ENCODE data around the gene LRRC75A. TPM values are rescaled to one million over a fixed set of nuclear protein-coding genes. Genes with fewer than 3 reads are reported as not detected.

Gene LRRC75A
- total RNA-seq, 1 donor, result 1.4 TPM

- H2AFZ ChIP-seq (ENCODE audit: low read length), result no peak overlapping the region
- H3K4me1 ChIP-seq (ENCODE audit: insufficient read depth, low read length), result peaks cover 10% of the 10 kb centered on the region
- H3K4me3 ChIP-seq (ENCODE audit: insufficient read depth, low read length), result no peak overlapping the region
- no peak for DNase-seq (ENCODE audit: insufficient read length, low spot score, missing footprints)
- no peaks in the 10 kb centered on the region for H3K36me3 ChIP-seq (ENCODE audit: insufficient read depth, low read length)
- no peak overlapping the region for H3K27ac ChIP-seq (ENCODE audit: low read depth, low read length)
- no peaks in the 10 kb centered on the region for H3K9me3 ChIP-seq (ENCODE audit: low read depth, low read length)
- no peak for TF ChIP-seq CTCF (IDR thresholded peaks at IDR 0.05; ENCODE audit: extremely low read depth, low read depth, low read length)
- H3K4me2 ChIP-seq (ENCODE audit: insufficient read depth, low read length), result no peak overlapping the region
- no peaks in the 10 kb centered on the region for H3K27me3 ChIP-seq (ENCODE audit: insufficient read depth, low read length)
- H3K79me2 ChIP-seq (ENCODE audit: insufficient read depth, low read length), result no peaks in the 10 kb centered on the region
- H4K20me1 ChIP-seq (ENCODE audit: insufficient read depth, low read length), result no peaks in the 10 kb centered on the region
Observed at GRCh38 chr17:16475179-16475704, 16.8 kb downstream of the LRRC75A start.

GRCh38 chr17:16474012-16474725 is 17.8 kb downstream of the LRRC75A start:
- DNase-seq (ENCODE audit: insufficient read length, low spot score, missing footprints), result peak; percentile 30
- TF ChIP-seq CTCF (IDR thresholded peaks at IDR 0.05; ENCODE audit: extremely low read depth, low read depth, low read length), result no peak
- no peak overlapping the region for H3K4me2 ChIP-seq (ENCODE audit: insufficient read depth, low read length)

GRCh38 chr17:16473044-16474011 is 18.7 kb downstream of the LRRC75A start:
- H3K36me3 ChIP-seq (ENCODE audit: insufficient read depth, low read length), result no peaks in the 10 kb centered on the region
- DNase-seq (ENCODE audit: insufficient read length, low spot score, missing footprints), result peak; percentile 66
- H3K4me1 ChIP-seq (ENCODE audit: insufficient read depth, low read length), result peaks cover 10% of the 10 kb centered on the region
- no peaks in the 10 kb centered on the region for H3K9me3 ChIP-seq (ENCODE audit: low read depth, low read length)
- H3K27ac ChIP-seq (ENCODE audit: low read depth, low read length), result no peak overlapping the region
- no peaks in the 10 kb centered on the region for H4K20me1 ChIP-seq (ENCODE audit: insufficient read depth, low read length)
- no peaks in the 10 kb centered on the region for H3K27me3 ChIP-seq (ENCODE audit: insufficient read depth, low read length)
- no peak overlapping the region for H2AFZ ChIP-seq (ENCODE audit: low read length)
- no peak overlapping the region for H3K4me2 ChIP-seq (ENCODE audit: insufficient read depth, low read length)
- H3K4me3 ChIP-seq (ENCODE audit: insufficient read depth, low read length), result no peak overlapping the region
- TF ChIP-seq CTCF (IDR thresholded peaks at IDR 0.05; ENCODE audit: extremely low read depth, low read depth, low read length), result no peak
- no peaks in the 10 kb centered on the region for H3K79me2 ChIP-seq (ENCODE audit: insufficient read depth, low read length)

More at GRCh38 chr17:16474012-16474725, 17.8 kb downstream of the LRRC75A start:
- Histone ChIP-seq H3K27me3 (ENCODE audit: insufficient read depth, low read length) (no peaks in the 10 kb centered on the region), H2AFZ (ENCODE audit: low read length) (no peak overlapping the region), H3K36me3 (ENCODE audit: insufficient read depth, low read length) (no peaks in the 10 kb centered on the region), H3K27ac (ENCODE audit: low read depth, low read length) (no peak overlapping the region), H3K79me2 (ENCODE audit: insufficient read depth, low read length) (no peaks in the 10 kb centered on the region), H3K4me3 (ENCODE audit: insufficient read depth, low read length) (no peak overlapping the region), H3K9me3 (ENCODE audit: low read depth, low read length) (no peaks in the 10 kb centered on the region), H4K20me1 (ENCODE audit: insufficient read depth, low read length) (no peaks in the 10 kb centered on the region), H3K4me1 (ENCODE audit: insufficient read depth, low read length) (peaks cover 10% of the 10 kb centered on the region)
